CD4-positive, alpha-beta T cell treated with Interleukin-21 for 1 hour (primary cell): Measurements from ENCODE around the gene ALMS1.
"Not testable (repeated sequence)": the region's sequence is repeated elsewhere in the genome, so short reads cannot be mapped to it uniquely, and the experiment has no call there.

Source experiments
- DNase-seq: peaks from one replicate; pipeline ENCODE4 v3.0.0-alpha.2; 2020

The ALMS1 gene

DNA sequence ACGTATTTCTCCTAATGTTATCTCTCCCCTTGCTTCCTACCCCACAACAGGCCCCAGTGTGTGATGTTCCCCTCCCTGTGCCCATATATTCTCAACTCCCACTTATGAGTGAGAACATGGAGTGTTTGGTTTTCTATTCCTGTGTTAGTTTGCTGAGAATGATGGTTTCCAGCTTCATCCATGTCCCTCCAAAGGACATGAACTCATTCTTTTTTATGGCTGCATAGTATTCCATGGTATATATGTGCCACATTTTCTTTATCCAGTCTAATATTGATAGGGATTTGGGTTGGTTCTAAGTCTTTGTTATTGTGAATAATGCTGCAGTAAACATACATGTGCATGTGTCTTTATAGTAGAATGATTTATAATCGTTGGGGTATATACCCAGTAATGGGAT, 119.2 kb downstream of the ALMS1 start:
- DNase-seq, result not testable (repeated sequence)

DNA sequence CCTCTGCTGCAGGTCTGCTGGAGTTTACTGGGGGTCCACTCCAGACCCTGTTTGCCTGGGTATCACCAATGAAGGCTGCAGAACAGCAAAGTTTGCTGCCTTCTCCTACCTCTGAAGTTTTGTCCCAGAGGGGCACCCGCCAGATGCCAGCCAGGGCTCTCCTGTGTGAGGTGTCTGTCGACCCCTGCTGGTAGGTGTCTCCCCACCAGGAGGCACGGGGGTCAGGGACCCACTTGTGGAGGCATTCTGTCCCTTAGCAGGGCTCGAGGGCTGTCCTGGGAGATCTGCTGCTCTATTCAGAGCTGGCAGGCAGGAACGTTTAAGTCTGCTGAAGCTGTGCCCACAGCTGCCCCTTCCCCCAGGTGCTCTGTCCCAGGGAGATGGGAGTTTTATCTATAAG, 124.8 kb downstream of the ALMS1 start:
- not testable (repeated sequence) for DNase-seq

DNA sequence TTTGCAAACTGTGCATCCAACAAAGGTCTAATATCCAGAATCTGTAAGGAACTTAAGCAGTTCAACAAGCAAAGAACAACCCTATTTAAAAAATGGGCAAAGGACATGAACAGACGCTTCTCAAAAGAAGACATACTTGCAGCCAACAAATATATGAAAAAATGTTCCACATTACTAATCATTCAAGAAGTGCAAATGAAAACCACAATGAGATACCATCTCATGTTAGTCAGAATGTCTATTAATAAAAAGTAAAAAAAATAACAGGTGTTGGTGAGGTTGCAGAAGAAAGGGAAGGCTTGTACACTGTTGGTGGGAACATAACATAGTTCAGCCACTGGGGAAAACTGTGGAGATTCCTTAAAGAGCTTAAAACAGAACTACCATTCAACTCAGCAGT, 130.4 kb downstream of the ALMS1 start:
- DNase-seq, result no peak

DNA sequence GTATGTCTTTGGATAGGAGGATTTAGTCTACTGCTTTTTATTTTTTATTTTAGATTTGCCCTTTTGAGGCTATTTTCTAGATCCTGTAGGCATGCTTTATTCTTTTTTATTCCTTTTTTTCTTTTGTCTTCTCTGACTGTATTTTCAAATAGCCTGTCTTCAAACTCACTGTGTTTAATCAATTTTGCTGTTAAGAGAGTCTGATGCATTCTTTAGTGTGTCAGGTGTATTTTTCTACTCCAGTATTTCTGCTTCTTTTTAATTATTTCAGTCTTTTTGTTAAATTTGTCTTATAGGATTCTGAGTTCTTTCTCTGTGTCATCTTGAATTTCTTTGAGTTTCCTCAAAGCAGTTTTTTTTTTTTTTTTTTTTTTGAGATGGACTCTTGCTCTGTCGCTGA, 143.1 kb downstream of the ALMS1 start:
- DNase-seq, result no peak

DNA sequence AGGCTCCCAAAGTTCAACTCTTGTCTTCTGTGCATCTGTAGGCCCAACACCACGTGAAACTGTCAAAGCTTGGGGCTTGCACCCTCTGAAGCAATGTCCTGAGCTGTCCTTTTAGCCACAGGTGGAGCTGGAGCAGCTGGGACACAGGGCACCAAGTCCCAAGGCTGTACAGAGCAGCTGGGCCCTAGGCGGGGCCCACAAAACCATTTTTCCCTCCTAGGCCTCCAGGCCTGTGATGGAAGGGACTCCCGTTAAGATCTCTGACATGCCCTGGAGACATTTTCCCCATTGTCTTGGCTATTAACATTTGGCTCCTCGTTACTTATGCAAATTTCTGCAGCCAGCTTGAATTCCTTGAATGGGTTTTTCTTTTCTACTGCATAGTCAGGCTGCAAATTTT, 145.1 kb downstream of the ALMS1 start:
- DNase-seq, result not testable (repeated sequence)

DNA sequence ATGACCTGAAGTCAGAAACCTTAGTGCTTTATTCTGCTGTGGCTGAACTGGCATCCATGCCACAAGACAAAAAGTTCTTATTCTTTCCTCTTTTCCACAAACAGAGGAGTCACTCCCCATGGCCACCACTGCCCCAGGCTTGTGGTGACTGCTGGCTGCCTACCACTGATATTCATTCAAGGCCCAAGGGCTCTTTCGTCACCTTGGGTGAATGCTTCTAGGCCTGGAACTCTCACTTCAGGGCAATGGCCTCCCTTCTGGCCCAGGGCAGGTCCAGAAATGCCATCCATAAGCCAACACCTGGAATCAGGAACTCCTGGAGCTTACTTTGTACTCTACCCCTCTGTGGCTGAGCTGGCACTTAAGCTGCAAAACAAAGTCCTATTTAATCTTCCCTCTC, 146.7 kb downstream of the ALMS1 start:
- DNase-seq, result no peak

DNA sequence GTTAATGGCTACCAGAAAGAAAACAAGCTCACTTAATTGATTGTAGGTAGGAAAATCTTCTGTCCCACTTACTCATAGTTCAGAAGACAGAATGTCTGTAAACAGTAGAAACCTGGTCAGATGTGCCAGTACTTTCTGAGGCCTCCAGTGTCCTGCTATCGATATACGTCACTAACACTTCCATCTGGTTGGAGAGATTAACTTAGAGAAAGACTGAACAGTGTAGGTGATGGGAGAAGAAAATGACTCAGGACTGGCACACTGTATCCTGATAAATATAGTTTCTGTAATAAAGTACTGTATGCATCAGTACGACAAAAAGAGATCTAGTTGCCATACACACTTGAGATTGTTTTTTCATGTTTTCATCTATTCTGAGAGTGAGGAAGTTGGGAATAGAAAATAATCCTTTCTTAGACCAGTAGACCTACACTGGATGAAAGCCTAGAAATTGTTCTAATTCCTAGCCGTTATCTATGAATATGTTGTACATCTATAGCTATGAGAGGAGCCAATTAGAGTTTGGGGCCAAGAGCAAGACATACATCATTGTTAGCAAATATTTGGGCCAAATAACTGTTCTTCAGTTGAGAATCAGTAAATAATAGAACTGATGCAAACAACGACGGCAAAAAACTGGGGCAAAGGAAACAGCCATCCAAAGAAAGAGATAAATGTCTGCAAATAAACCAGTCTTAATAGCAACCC, 150.7 kb downstream of the ALMS1 start:
- no peak for DNase-seq

DNA sequence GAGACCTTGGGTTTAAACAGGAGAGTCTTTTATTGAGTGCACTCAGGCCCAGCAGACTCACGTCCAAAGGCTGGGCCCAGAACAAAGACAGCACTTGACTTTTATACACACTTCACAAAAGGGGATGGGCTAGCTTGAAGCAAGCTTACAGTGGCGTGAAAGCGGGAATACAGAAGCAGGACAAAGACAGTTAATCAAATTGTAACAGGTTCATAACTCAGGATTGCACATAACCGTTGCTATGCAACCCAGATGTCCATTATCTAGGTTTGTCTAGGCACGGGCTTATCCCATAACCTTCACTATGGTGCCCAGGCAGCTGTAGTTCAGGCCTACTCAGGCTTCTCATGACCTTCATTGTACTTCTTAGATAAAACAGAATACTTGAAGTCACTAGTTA, 175.2 kb downstream of the ALMS1 start:
- not testable (repeated sequence) for DNase-seq

DNA sequence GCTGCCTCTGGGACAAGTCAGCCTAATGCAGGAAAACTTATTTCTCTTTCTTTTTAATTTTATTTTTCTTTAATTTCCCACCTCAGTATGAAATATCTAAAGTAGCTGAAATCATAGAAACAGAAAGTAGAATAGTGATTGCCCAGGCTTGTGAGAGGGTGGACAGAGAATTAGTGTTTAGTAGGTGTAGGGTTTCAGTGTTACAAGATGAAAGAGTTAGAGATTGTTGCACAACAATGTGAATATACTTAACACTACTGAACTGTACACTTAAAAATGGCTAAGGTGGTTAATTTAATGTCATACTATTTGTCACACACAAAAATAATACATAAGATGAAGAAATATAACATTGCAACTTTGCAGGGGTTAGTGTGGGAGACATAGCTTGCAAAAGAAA, 175.8 kb downstream of the ALMS1 start:
- no peak for DNase-seq

DNA sequence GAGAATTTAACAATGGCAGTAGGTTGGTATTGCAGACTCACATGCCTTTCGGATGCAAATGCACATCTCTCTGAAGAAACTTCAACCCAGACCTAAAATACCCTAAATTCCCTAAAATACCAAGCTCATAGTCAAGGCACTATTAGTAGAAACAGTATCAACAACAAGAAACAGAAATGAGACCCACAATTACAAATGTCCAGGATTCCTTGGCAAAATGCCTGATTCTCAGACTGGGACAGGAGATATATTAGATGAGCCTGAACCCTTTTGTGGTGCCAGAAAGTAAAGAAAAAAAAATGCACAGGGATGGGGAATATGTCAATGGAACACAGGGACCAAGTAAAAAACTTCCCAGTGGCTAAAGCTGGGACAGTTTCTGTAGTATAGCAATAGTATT, 179.3 kb downstream of the ALMS1 start:
- DNase-seq, result no peak

DNA sequence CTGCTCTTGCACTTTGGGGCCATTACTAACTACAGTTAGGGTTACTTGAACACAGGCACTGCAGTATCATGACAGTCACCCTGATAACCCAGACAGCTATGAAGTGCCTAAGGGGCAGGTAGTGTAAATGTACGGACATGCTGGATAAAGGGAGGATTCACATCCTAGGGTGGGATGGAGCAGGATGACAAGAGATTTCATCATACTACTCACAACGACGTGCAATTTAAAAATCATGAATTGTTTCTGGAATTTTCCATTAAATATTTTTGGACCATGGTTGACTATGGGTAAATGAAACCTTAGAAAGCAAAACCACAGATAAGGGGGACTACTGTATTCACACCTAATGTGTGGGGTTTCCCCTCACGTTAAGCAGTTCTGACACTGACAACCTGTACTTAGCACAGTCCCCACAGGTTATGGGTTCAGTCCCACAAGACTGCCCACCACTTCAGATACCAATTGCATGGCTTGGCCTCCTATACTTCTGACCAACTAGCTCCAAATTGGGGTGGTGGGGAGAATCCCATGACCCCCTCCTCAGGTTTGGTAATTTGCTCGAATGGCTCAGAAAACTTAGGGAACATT, 180.7 kb downstream of the ALMS1 start:
- no peak for DNase-seq

DNA sequence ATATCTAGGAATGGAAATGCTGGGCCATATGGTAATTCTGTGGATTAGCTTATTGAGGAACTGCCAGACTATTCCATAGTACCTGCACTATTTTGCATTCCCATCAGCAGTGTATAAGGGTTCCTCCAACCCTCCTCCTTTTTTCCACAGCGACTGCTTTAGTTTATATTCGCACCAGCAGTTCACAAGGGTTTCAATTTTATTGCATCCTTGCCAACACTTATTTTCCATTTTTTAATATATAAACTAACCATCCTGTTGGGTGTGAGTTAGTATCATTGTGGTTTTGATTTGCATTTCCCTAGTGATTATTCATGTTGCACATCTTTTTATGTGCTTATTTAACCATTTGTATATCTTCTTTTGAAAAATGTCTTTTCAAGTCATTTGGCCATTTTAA, 189.6 kb downstream of the ALMS1 start:
- DNase-seq, result no peak

DNA sequence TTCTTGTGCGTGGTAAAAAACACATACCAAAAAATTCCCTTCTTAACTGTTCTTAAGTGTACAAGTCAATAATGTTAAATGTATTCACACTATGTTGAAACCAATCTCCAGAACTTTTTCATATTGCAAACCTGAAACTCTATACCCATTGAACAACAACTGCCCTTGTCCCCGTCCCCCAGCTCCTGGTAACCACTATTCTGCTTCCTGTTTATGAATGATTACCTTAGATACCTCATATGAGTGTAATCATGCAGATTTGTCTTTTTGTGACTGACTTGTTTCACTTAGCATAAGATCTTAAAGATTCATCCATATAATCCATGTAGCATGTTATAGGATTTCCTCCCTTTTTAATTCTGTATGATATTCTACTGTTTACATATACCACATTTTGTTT, 196.7 kb downstream of the ALMS1 start:
- no peak for DNase-seq

DNA sequence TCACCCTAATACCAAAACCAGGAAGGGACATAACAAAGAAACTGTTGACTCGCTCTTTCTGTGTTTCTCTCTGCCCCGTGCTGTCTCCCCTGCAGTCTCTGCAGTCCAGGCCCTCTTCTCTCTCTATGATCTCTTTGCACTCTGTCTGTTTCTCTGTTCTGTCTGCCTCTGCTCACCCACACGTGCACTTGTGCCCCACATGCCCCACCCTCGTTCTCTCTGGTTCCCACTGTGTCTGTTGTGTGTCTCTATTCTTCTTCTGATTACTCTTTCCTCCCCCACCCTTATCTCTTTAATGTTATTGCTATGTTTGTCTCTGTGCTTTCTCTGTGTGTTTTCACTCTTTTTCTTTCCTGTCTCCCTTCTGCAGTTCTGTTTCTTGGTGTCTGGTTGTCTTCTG, 202.5 kb downstream of the ALMS1 start:
- no peak for DNase-seq

DNA sequence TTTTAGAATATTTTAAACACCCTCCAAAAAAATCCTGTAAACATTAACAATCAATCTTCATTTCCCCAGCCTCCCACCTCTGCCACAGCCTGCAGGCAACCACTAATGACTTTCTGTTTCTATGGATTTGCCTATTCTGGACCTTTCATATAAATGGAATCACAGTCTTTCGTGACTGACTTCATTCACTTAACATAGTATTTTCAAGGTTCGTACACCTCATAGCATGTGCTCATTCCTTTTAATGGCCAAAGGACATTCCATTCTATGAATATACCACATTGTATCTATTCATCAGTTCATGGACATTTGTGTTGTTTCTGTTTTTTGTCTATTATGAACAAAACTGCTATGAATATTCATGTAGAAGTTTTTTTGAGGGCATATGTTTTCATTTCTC, 208.0 kb downstream of the ALMS1 start:
- DNase-seq, result no peak

DNA sequence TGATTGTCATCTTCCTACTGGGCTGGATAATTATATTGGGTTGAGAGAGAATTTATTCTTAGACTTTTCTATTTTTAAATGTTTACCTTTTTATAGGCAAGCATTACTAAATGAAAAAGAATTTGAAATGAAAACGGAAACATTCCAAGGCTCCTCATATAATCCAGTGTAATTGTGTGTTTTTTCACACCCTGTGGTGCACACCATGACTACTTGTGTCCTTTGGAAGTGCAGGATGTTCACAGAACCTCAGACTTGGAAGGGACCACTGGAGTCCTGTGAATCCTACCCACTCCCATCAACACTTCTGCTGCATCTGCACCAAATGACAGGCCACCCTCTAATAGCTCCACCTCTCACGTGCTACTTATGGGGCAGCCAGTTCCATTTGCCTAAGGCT, 208.6 kb downstream of the ALMS1 start:
- no peak for DNase-seq

DNA sequence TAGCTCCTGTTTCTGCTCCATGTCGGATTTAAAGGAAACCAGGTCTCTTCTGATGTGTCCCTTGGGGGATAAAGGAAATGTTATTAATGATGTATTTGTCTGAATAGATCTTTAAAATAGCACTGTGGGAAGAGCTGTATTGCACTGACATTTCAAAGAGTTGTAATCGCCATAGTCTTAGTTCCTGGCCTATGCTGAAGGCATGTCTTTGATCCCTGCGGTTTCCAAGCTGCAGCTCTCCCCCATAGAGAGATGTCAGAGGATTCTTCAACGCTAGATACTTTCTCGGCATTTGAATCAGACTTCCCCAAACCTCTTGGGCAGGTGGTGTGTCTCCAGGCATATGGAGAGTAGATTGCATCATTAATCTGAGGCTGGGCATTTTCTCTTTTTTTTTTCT, 216.1 kb downstream of the ALMS1 start:
- DNase-seq, result no peak

DNA sequence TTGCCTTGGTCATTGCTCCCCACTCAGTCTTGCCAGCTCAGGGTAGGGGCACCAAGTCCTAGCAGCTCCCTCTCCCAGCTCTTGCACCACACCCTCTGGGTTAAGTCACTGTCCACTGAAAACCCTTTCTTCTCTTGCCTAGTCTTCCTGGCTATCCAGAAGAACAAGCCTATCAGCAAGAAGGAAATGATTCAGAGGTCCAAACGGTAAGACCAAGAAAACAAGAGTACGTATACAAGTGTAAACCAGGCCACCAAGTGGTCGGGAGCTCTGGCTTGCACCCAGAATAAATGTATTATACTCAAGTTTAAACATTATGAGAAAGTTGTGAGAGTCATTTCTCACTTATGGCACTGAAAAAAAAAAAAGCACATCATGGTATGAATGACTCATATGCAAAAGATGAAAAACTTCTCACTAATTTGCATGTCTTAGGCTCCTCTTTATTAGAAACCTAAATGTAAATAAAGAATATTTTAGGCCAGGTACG, 217.5 kb downstream of the ALMS1 start:
- not testable (repeated sequence) for DNase-seq

DNA sequence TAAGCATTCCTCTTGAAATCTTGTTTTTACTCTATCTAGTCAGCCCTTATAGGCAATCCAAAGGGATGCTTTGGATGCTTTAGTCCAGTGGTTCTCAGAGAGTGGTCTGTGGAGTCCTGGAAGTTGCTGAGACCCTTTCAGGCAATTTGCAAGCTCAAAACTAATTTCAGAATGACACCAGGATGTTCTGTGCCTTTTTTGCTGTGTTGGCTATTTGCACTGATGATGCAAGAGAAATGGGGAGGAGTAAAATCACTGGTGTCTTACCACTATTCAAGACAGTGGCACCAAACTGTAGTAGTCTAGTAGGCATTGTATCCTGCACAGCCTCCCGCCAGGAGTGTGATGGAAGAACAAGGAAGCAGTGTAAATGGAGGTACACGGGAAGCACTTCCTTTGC, 219.0 kb downstream of the ALMS1 start:
- DNase-seq, result not testable (repeated sequence)

DNA sequence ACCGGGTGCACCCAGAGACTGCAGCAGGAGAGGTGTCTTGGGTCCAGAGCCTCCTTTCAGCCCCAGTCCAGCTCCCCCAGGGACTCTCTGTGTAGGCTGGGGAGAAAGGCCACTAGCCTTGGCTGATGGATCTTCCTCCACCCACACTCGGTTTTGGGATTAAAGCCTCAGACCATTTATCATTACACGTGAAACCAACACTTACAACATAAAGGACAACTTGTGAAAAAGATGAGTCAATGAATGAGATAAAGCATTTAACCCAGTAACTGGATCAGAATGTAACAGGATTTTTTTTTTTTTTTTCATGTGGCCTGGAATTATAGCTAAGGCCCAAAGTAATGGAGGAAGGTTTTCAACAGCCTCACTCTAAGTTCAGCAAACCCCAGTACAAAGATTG, 224.5 kb downstream of the ALMS1 start:
- DNase-seq, result no peak

DNA sequence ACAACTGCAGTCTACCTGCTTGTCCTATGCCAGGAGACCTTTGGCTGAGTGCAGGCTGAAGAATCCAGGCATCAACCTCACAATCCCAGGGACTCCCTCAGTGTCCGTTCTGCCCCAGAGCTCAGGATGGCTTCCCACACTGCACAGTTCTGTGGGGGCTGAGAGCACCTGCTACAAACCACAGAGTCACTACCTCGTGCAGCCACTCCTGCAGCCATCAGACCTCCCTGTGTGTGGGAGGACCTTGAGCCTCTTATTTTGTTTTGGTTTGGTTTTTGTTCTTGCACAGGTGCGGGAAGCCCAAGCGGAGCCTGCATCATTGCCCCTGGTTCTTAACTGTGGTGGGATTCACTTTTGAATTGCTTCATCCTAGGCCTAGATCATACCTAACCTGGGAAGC, 225.6 kb downstream of the ALMS1 start:
- DNase-seq, result no peak

DNA sequence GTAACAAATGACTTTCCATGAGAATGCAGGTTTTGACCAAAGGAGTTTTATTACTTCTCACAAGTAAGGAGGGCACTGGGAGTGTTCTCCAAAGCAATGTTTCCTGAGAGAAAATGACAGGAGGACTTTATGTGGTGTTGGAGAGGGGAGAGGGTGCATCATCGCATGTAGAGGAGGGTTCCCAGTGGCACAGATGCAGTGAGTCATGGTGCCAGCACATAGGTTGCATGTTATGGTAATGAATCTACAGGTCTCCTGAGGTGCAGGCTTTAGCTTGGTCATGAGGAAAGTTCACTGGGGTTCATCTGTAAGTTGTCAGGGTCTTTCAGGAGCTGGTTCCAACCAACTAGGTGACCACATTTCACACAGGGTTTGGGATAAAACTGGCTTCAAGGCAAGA, 226.2 kb downstream of the ALMS1 start:
- DNase-seq, result no peak

DNA sequence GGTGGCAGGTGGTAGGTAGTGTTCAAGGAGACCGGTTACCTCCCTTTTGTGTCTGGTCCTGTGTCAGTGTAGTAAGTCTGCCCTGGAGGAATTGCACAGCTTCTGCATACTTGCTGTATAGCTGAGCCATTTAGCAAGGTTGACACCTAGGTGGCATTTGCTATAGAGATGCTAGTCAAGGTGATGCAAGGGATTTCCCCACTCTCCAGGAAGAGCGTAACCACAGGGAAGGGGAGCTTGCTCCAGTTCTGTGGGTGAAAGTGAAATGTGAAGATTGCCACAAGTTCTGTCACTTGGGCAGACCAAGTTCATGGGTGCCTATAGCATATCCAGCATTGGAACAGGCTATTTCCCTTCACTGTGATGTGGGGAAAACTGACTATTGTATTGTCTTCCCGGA, 228.5 kb downstream of the ALMS1 start:
- DNase-seq, result no peak

DNA sequence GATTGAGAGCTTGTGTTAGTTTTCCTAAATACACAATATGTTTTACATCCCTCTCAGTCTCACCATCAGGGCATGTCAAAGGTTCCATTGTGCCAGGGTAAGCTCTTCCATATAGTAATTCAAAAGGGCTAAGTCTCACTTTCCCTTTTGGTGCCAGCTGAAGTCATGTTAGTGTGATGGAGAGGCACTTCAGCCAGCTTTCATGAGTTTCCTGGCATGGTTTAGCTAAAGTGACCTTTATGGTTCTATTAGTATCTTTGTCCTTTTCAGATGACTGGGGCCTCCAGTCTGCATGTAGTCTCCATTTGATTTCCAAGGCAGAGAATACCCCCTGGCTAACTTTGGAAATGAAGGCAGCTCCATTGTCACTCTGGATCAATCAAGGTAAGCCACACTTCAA, 229.4 kb downstream of the ALMS1 start:
- no peak for DNase-seq

DNA sequence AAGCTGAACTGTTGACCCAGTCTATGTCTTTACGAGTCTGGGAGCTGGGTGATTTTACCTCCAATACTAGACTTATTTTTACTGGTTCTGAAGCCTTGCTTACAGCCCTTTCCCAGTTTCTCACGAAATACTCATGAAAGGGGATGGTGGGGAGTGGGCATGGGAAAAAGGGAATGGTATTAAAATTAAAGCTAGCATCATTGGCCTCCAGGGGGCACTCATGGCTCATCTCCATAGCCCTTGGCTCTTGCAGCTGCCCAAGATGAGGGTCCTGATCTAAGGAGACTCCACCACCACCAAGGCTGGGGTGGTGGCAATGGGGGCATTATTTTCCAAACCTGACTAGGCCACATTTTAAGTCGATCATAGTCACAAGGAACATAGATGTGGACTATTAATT, 234.3 kb downstream of the ALMS1 start:
- not testable (repeated sequence) for DNase-seq
